HS-5 (cell line): ENCODE measurements around the gene IGFLR1.
A peak's percentile ranks its signal among the peaks of the same experiment; 100 is the strongest.

Experiments
- DNase-seq: peaks from one replicate; pipeline ENCODE4 v3.0.0-alpha.2; 2012; ENCODE audit warnings: low read depth

The IGFLR1 gene

DNA sequence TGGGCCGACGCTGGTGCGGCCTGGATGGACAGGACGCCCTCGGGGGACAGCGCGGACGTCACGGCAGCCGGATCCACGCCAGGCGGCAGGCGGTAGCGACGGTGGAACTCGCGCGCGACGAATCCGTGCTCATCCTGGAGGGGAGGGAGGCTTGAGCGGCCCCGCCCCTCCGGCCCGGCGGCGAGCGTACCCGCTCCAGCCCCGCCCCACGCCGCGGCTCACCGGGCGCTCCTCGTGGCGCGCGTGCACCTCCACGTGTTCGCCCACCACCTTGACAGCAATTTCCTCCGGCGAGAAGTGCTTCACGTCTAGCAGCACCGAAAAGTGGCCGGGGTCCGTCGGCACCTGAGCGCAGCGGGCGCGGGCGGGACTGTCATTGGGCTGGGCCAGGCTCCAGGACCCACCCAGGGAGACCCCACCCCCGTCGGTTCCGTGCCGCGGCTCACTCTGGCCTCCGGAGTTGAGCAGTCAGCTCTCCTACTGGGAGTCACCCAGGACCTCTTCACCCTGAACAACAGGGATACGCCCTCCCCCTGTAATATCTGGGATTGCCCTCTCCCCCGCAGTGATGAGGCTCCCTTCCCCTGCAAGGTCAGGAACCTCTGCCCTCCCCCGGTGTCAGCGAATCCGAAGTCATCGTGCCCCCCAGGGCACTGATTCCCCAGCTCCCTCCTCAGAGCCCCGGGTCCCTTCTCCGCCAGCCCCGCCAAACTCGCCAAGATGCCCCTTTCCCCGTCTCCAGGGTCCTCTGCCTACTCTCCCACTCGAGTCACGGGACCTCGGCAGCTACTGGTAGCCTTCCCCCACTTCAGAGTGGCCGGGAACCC, 13.5 kb upstream of the IGFLR1 start:
- DNase-seq, result no peak

GRCh38 chr19:35755131-35755549, 12.9 kb upstream of the IGFLR1 start:
- no peak for DNase-seq

- no peak for DNase-seq
Measured at GRCh38 chr19:35754370-35755130, 12.3 kb upstream of the IGFLR1 start.

GRCh38 chr19:35753634-35754369, 11.6 kb upstream of the IGFLR1 start:
- no peak for DNase-seq

DNA sequence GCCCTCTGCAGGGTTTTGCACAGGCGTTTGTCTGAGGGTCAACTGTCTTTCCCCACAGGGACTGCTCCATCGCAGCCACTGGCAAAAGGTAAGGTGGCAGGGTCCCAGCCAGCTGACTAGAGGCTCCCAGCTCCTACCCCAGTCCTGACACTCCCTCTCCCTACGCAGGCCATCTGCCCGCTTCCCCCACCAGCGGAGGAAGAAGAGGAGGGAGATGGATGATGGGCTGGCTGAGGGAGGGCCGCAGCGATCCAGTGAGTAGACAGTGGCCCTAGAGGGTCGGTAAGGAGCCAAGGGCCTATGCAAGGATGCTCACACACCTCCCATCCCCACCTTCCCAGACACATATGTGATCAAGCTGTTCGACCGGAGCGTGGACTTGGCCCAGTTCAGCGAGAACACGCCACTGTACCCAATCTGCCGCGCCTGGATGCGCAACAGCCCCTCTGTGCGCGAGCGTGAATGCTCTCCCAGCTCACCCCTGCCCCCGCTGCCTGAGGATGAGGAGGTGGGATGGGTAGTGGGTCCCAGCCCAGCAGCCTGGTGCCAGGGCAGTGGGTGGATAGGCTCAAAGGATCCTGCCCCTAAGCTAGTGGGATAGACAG, 10.6 kb upstream of the IGFLR1 start:
- no peak for DNase-seq

DNA sequence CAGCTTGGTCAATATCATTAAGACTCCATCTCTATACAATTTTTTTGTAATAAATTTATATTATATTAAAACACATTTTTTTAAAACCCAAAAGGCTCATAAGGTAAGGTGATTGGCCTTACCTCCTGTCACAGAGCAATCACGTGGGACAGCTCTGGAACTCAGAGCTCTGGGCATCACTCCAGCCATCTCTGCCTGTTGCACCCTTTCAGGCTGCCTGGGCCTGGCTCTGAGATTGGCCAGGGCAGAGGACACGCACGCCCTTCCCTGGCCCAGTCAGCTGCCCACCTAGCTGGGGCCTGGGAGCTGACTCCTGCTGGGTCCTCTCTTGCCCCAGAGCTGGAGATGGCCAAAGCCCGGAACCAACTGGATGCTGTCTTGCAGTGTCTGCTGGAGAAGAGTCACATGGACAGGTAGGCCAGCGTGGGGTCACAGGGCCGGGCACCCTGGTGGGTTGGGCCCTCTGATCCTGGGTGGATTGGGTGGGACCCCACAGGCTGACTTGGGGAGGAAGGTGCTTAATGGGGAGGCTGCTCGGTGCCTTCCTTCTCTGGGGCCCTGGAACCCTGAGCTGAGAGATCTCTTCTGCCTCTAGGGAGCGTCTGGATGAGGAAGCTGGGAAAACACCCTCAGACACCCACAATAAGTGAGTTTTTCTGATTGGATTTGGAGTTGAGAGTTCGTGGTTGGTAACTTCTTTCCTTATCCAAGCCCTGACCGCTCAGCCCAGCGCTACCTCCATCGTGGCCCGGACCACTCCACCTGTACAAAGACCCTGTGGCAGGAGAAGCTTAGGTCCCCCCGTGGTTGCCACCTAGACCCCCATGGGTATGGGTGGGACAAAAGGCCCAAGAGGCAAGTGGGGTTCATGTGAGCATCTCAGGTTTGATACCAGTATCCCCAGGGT, 9.8 kb upstream of the IGFLR1 start:
- DNase-seq, result no peak

DNA sequence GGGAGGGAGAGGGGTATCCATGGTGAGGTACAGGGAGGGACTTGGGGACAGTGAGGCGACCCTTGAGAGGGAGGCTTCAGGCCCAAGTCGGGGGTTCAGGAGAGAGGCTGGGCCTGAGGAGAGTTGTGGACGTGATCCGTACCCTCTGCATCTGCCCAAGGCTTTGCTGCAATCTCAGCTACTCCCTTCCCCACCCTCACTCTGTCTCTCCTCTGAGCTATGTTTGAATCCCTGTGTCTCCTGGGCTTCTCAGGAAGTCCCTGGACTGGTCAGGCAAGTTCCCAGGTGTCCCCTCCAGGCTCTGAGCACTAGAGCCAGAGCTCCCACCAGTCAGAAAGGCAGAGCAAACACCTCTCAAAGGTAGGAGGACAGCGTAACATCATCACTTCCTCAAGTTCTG, 7.9 kb upstream of the IGFLR1 start:
- DNase-seq, result no peak

GRCh38 chr19:35748106-35749020, 6.1 kb upstream of the IGFLR1 start, which contains the start of gene LIN37:
Gene LIN37 (plus strand): TSS chr19:35748576. CDS start chr19:35748725, 149 bp downstream.
- DNase-seq, result peak; percentile 99

GRCh38 chr19:35746531-35746930, 4.3 kb upstream of the IGFLR1 start:
- DNase-seq, result no peak

DNA sequence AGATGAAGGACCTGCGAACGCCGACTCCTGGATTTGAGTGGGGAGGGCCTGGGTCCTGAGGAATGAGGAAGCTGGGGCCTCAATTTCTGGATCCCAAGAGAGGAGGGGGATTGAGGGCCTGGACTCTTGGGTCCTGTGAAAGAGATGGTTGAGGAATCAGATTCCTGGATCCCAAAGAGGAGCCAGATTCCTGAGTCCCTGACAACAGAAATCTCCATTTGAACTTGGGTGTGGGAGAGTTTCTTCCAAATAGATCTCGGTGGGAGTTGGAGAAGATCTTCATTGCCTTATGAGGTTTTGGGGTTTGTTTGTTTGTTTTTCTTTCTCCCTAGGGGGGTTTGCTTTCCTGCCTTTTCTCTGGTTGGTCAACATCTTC, 3.8 kb upstream of the IGFLR1 start:
- DNase-seq, result no peak

- DNase-seq, result peak; percentile 95
Measured at GRCh38 chr19:35745328-35746086, 3.3 kb upstream of the IGFLR1 start, which contains the start of the genes PSENEN and U2AF1L4. Gene PSENEN (plus strand): TSS chr19:35745651. CDS start chr19:35745931, 280 bp downstream. Gene U2AF1L4 (minus strand): TSS chr19:35745418. CDS start chr19:35745391, 27 bp downstream.

DNA sequence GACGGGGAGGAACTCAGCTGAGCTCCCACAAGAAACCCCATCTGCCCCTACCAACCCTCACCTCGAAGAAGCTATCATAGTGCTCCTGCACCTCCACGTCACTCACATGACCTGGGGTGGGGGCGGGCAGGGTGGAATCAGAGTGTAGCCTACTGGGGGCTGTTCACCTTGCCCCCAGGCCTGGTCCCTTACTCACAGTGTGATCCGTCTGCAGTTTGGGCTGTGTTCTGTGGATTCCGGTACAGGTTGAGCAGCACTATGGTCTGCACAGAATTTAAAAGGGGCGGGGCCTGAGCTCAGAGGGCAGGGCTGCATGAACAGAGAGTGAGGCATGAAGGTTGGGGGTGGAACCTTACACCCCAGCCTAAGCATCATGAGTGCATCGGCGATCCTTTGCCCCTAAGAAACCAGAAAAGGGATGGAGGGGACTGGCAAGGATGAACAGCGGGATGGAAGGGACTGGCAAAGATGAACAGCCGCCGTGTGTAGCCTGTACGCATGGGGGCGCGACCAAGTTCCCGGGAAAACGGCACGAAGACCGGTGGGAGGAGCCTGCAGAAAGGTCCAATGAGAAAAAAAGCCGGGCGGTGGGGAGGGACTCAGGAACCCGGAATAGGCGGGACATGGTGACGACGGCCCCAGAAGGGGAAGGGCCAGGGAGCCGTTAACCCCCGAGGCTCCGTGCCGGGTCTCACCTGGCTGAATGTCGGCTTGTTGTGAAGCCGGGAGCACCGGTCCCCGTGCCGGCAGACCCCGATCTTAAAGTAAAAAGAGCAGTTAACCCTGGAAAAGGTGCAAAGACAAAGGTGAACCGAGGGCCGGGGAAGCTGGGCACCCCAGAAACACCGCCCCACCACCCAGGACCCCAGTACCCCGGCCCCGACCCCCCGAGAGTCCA, 2.4 kb upstream of the IGFLR1 start:
- DNase-seq, result peak; percentile 82

DNA sequence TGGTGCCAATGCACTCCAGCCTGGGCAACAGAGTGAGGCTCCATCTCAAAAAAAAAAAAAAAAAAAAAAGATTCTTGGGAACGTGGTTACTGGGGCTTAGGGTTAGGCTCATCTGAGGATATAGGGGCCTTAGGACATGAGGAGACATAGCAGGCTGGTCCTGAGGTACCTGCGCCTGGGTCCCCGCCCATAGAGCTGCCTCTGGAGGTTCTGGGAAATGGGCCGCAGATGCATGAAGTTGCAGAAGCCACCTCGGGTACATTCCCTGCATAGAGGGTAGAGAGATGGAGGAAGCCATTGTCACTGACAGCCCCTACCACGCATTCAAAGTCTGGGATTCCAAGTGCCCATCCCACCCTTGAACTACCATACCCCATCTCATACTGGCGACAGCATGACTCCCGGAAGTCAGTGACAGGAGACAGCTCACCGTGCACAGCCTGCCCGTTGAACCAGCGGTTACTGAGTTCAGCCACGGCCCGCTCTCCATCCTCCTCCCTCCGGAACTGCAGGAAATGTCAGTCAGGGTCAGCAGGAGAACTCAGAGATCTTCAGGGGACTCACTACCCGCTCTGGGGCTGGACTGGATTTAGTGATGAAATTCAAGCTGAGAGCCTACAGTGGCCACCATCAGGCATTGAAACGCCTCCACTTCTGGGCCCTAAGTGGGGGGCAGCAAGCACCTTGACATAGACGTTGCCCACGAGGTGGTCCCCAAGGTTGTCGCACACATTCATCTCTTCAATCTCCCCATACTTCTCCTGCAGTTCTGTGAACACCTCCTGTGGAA, 1.6 kb upstream of the IGFLR1 start:
- no peak for DNase-seq

GRCh38 chr19:35741203-35741515, 1.1 kb downstream of the IGFLR1 start:
- no peak for DNase-seq

DNA sequence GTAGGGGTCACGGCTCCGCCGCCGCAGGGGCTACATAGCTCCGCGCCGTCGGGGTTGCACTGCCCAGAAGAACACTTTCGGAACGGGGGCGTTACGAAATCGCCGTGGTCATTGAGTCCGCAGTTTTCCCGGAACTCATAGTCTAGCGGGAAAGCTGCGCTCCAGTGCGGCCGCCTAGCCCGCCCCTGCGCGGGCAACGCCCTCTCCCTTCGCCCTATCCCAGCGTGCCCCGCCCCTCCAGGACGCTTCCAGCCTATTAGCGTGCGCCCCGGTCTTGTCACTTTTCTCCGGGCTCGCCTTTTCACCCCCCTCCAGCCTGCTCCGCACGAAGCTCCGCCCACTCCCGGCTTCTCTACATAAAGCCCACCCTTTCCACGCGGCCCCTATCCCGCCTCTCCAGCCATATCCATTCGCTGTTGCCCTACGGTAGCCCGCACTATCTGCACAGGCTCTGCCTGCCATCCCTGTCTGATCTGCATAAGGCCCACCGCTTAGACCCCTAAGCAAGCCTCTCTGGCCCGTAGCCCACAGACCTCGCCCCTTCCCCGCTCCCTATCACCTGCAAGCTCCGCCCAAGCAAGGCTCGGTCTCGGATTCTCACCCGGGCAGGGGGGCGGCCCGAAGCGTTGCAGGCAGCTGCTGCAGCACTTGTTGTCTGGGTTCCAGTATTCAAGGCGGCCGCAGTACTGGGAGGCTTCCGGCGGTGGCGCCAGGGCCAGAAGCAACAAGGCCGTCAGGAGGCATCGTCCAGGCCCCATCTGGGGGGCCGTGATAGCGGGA, 1.6 kb downstream of the IGFLR1 start:
- DNase-seq, result peak; percentile 78

DNA sequence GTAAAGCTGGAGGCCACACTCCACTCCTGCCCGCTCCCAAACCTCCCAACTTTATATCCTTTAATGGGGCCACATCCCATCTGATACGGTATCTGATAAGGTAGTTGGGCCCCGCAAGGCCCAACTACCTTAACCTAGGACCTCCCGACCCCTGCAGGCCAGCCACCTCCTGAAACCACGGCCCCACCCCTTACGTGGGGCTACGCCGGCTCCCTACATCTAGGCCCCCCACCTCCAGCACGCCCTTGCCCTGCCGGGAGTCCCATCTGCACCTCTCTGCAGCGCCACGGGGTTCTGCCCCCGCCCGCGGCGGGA, 2.2 kb downstream of the IGFLR1 start:
- no peak for DNase-seq
